Stimulated activated CD4-positive, alpha-beta T cell treated with anti-CD3 and anti-CD28 coated beads, Interleukin-15, amount 100 ng/mL, for 48 hours (primary cell): Measurements from ENCODE around the gene DDC.
"Not testable (repeated sequence)": the region's sequence is repeated elsewhere in the genome, so short reads cannot be mapped to it uniquely, and the experiment has no call there.

Experiments used
- DNase-seq, 2 donors: peaks; one replicate each; pipeline ENCODE4 v3.0.0-alpha.2; 2020; ENCODE audit warnings: low read depth in 2 of 2

DDC gene

DNA sequence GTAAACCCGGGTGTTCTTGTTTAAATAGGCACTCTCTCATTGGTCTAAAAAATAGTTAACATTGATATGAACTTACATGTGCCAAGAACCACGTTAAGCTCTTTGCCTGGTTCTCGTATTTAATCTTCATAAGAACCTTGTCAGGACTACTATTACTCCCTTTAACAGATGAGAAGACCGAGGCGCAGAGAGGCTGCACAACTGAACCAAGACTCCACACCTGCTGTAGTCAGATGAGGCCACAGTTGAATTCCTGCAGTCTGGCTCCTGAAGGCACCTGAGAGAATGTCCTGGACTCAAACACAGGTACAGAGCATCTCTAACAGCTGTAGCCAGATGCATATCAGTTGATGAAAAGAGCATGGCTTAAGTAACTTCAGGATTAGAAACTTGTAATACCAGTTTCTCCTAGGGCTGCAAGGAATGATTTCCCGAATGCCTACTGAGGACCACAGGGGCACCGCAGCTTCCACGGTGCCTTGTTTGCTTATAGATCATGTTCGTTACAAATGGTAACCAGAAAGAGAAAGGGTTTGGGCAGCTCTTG, 9.5 kb downstream of the DDC start:
- DNase-seq: no peak

DNA sequence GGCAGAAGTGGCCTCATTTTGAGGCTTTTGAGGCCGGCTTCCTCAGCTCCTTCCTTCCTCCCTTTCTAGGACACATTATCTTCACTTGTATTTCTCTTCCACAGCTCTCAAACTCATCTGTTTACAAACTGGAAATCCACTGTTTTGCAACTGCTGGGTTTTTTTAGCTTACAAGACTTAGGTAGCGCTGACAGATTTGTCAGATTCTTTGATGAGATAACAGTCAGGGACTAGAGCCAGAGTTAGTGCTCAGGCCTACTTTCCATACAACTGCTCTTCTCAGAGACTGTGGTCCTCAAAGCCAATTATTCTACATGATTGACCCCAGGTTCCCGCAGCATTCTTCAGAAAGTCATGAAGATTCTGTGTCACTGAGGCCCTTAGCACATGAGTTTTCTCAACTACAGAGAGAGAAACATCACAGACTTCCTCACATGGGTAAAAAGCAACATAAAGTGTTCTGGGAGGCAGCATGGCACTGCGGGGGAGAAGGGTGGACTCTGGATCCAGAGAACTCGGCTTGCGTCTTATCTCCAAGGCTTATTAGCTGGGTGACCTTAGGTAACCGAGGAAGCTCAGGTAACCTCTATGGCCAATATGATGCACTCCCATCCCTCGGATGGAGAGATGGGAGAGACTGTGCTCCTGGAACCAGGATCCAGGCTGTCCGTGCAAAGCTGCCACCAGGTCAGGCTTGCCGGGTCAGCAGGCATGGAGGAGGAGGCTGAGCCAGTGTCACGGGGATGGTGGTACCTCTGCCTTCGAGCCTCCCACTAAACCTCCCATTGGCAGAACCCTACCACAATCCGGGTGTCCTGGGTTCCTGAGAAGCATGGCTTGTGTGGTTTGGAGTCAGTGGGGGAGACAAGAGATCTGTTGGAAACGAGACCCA, 10.5 kb downstream of the DDC start:
- no peak for DNase-seq

DNA sequence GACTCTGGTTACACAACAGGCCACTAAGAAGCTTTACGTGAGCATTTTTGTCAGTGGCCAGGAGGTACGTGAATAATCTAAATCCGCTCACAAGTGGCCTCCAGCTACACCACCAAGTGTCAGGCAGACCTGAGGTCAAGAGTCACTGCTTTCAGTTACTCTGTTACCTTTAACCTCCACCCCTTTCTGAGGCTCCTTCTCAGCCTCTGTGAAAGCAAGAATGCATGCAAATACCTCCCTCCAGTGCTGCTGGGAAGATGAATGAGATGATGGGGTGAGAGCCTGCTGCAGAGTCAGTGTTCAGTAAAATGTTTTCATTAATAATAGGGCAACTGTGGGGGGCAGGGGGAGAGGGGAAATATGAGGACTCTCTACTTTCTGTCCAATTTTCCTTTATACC, 11.2 kb downstream of the DDC start:
- DNase-seq: no peak

DNA sequence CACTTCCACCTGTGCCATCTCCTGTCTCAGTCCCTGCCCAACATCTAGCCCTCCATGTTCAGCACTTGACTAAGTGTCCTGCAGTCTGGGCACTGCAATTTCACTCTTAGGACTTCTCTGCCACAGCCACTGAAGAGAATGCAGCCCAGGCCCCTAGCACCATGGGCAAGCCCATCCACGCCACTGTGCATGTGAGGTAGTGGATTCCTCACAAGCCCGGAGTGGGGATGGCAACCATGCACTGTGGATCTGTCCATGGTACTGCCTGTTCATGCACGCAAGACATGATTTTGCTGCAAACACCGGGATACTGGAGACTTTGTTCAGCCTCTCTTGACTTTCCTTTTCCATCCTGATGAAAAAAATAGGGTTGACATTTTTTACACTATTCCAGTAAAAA, 12.3 kb downstream of the DDC start:
- DNase-seq: no peak

DNA sequence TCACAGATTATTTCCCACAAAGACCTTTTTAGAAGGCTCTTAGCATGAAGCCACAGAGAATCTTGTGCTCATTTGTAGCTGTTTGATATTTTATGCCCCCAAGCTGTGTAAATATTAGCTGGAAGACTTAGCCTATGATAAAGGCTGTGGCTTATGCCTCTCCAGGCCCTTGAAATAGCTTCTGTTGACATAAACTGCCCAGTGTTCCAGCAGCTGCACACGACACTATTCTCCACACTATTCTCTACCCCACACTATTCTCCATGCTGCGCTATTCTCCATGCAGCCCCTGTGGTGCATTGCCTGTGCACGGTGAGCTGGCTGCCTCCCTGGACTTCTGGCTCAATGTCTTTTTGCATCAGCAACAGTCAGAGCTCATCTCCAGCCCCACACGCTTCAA, 13.1 kb downstream of the DDC start:
- DNase-seq: no peak

DNA sequence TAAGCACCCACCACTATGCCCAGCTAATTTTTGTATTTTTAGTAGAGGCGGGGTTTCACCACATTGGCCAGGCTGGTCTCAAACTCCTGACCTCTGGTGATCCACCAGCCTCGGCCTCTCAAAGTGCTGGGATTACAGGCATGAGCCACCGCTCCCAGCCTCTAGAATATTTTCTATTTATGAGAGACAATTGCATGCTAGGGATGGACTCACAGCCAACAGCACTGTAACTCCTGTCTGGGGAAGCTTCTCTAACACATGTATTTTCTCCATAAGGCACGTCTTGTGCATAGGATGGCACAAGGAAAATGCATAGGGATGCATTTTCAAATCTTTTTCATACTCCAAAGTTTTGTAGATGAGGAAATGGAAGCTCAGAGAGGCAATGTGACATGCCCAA, 19.6 kb downstream of the DDC start:
- DNase-seq: not testable (repeated sequence)

DNA sequence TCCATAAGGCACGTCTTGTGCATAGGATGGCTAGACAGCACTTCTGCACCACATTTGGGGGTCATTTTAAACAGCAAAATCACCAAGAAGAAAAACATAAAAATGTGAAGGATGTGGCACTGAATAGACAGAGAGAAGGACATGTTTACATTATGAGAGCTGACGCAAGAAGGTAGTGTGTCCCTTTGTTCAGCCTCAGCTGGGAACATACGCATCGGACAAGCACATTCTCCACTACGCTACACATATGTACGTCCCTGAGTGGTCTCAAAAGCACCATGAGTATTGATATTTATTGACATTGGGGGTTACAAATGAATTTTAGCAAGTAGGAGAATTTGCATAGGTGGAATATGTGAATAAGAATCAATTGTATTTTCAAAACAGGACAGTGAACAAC, 20.2 kb downstream of the DDC start:
- DNase-seq: no peak

DNA sequence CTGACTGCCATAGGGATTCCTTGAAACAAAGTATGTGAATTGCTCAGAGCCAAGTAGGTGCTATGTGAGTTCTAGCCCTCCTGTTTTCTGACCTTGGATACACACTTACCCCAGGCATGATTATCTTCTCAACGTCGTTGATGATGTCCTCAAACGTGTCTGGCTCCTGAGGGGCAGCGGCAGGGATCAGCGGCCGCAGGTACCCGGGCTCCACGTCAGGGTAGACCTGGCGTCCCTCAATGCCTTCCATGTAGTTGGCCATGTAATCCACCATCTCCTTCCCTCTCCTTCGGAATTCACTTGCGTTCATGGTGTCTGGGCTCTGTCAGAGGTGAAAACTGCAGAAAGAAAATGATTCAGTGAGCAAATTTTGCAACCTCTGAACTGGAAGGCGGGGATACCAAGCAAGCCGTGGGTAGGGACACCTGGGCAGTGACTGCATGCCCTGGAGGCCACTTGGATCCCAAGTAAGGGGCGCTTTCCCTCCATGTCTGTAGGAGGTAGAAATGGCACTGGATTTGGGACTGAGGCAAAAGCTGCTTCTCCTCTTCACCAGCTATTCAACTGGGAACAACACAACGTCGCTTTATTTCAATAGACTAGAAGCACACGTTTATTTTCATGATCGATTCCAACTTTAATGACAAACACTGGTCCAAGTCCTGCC, 21.3 kb downstream of the DDC start:
- no peak for DNase-seq

DNA sequence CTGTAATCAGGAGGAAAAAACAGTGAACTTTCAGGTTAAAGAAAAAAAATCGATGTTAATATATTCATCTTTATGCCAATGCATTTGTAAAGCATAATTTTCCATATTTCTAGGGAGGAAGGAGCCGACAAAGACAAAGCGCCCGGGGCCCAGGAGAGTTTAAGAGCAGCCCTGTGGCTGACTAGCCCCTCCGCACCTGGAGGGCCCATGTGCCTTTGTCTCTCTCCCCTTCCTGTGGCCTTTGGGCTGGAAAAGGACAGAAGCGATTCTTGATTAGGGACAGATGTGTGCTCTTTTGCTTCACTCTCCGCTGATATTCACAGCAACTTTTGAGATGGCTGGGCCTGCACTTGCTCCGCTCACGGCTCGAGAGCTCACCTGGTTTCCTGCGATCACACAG, 23.1 kb downstream of the DDC start:
- no peak for DNase-seq

DNA sequence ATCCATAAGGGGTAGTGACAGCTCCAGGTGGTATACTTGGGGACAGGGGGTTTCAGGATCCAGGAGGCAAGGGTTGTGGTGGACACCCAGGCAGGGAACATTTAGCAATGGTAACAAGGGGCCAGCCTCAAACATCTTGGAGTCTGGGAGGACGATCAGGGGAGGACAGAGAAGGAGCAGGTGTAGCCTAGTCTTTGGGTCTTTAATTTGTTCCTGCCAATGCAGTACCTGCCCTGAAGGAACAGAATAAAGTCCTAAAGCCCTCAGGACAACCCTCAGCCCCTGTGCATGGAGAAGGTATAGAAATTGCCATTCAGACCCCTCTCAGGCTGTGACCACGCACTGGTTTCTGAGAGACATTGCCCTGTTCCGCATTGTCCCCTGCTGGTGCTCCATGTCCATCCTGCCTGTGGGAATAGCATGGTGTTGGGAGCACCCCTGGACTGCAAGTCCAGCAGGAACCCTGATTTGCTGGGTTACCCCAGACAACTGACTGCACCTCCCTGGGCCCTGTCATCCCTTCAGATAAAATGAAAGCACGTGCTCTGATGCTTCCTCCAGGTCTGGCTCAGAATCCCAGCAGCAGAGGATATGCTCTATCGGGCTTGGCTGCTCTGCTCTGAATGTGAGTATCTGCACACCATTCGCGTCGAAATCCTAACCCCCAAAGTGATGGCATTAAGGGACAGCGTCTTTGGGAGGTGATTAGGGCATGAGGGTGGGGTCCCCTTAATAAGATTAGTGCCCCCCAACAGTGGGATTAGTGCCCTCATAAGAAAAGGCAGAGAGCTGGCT, 24.2 kb downstream of the DDC start:
- no peak for DNase-seq

DNA sequence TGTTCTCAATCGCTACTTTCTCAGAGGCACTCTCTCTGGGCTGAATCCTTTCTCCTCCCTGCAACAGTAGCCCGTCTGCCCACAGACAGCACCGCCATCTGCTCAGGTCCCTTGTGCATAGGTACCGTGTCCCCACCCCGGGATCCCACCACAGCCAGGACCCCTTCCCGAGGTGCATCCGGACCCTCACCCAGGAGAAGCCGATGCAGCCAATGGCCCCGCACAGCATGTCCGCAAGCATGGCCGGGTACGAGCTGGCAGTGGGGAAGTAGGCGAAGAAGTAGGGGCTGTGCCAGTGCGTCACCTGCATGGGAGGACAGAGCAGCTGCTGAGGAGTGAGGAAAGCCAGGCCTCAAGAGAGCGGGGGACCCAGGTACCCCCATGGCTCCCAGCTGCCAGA, 25.5 kb downstream of the DDC start:
- DNase-seq: no peak

DNA sequence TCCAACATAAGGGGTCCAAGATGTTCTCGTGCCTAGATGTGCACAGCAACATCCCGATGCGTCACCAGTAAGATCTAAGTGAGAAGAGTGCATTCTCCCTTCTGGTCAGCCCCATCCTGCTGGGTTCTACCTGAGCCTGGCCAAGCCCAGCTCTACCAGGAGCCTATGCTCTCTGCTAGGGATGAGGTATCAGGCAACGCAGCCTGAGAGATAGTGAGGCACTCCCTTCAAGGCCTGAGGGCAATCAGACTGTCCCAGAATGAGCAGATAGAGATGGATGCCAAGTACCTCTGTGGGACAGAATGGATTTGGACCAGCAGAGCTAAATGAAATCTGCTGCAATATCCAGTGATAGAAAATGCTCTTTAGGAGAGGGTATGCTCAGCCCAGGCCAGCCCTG, 26.7 kb downstream of the DDC start:
- DNase-seq: no peak

DNA sequence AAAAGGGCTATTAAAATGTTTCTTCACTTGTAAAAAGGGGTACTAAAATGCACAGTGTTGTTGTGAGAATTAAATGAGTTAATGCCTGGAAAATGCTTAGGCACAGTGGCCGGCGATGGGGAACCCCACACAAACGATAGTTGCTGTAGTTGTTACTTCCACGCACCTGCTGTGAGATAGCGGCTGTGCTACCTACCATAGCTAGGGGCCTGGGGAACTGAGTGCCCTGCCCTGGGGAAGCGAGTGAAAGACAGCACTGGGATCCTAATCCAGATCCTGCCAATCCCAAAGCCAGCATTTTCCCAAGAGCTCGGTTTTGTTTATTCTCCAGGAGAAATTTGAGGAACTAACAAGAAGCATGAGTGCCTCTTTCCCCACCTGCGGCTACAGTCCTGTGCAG, 27.8 kb downstream of the DDC start:
- DNase-seq: no peak

DNA sequence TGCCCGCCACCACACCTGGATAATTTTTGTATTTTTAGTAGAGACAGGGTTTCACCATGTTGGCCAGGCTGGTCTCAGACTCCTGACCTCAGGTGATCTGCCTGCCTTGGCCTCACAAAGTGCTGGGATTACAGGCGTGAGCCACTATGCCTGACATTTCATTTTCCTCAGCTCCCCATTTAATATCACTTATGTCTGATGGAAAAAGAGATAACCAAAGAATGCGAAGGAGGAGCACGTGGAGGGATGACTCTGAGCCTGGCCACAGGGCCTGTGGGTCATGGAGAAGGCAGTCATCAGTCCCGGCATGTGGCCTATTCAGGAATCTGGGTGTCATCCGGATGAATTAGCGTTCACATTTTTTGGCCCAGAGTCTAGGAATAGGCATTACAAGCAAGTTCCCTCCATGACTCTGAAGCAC, 29.9 kb downstream of the DDC start:
- DNase-seq: not testable (repeated sequence)

DNA sequence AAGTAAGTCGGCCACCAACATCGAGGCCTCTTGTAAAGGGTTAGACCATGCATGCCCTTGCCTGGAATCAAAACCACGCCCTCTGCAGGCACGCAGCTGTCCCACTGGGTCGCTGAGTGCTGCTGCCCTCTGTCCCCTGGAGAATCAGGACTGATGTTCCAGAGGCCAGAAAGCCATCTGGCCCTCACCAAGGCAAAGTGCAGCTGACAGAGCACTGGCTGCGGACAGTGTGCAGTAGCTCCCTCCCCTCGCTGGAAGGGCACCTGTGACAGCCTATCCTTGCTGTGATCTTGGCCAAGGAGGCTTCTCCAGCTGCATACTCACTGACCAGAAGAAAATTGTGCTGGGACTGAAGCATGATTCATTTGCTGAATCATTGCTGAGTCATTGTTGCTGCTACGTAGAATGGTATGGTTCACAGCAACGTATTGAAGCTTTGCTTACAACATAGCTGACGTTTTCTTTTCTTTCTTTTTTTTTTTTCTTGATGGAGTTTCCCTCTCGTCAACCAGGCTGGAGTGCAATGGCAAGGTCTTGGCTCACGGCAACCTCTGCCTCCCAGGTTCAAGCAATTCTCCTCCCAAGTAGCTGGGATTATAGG, 30.4 kb downstream of the DDC start:
- DNase-seq: no peak

DNA sequence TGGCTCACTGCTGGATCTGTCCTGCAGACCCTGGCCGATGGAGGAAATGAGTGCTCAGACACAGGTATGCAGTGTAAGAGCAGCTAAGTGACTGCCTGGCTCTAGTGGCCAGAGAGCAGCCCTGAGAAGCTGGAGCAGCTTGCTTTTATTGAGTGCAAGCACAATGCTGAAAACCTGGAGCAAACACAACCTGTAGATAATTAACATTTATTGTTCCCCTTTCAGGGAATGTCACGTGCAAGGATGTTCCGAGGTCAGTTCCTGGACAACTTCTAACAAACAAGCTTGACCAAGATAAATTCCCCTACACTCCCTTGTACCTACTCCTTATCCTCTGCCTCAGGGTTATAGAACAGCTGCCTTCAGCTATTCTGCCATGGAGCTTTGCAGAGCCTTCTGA, 31.3 kb downstream of the DDC start:
- no peak for DNase-seq

DNA sequence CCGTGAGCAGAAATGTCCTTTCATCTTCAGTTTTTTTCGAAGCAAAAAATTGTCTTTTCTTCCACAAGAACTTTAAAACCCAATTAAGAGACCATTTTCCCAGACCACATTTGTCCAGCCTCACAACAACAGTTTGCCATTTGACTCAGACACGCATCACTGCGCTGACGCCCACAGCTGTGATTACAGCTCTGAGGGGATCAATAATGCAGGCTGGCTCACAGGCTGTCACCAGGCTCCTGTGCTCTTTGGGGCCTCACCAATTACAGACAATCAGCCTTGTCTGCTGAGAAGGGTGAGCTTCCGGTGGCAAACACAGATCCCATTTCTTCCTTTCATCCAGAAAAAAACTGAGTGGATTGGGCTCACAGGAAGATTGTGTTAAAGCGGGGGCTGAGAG, 33.3 kb downstream of the DDC start:
- DNase-seq: no peak

DNA sequence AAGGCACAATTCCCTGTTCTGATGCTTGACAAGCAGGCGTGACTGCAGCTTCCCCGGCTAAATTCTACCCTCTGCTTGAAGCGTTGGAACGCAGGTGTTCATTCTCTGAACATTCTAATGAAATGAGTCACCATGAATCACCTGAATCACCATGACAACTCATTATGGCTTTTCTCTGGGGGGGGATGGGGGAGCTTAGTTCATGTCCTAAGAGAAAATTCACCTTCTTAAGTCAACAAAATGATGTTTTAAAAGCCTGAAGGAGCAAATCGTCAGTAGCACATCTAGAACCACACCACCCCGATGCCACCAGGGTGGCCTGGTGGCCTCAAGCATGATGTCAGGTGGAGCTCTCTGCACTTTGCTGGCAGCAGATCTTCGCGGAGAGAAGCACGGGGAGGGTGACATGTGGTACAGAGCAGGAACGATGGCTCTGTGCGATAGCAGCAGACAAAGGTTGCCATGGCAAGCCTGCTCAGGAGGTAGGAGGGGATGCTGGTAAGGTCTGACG, 33.7 kb downstream of the DDC start:
- DNase-seq: peak in 1 of 2 donors; percentile 27

DNA sequence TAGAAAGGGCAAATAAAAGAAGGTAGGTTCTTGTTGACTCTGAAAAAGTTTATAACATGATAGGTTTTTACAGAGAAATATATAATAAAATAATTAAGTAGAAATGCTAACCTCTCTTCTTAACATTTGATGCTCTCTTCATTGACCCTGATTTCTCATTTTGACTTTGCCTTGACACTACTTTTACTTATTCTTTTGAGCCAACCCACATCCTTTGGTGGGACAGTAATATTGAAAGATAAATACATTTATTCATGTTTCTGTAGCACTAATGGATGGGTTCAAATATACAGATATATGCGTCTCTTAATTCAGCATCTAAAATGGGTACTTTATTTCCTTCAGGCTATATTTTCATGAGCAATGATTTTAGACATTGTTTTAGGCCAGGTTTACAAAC, 34.4 kb downstream of the DDC start:
- DNase-seq: no peak

DNA sequence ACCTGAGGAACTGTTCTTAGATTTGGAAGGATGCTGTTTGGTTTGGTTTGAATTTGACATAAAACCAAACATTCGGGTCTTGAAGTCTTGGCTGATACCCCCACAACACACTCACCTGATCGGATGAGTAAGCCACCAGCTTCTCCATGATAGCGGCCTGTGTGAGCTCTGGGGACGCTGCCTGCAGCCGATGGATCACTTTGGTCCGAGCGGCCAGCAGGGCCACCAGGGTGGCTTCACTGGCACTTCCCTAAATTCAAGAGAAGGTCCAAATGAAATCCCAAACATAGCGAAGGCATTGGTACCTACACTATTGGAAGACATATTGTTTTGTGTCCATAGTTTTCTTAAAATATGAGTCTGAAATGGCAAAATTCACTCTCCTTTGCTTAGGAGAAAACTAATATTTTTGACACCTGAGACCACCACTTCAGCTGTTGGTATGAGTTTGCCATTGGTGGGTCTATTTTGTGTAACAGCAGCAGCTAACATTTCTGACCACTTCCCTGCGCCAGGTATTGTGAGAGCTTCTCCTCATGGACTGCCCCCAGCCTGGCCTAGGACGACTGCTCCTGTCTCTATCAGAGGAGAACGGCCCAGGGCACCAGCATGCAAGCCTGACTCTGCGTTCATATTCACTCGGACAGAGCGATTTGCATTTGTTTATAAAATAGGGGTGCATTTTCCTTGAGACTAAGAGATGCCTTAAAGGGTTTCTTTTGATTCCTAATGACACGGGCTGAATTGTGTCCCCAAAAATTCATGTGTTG, 35.9 kb downstream of the DDC start:
- no peak for DNase-seq
